ENCODE measurements around the gene RNASEL.

- no peak for TF ChIP-seq CTCF (IDR thresholded peaks at IDR 0.05)
- no peak for TF ChIP-seq POLR2A (IDR thresholded peaks at IDR 0.05)
These were observed 20.0 kb upstream of the RNASEL start for GRCh38 chr1:182608845-182609610.

All from lower leg skin (tissue), 3 donors.